Keratinocyte (primary cell): ENCODE measurements around the gene ZNF839.

Experiments
- CTCF ChIP-seq, 3 experiments: IDR thresholded peaks in 1 of 3; conservative IDR thresholded peaks in 1 of 3; optimal IDR thresholded peaks in 1 of 3; 2 replicates in 2 of 3; 3 replicates in 1 of 3; pipeline versions ENCODE3 to v1.5.1; 2011; ENCODE audit warnings: low read length in 3 of 3, mild to moderate bottlenecking in 3 of 3, moderate library complexity in 2 of 3, control low read depth in 1 of 3, inconsistent platforms in 1 of 3; ENCODE audit not compliant: insufficient read depth in 2 of 3; ENCODE audit errors: extremely low read depth in 1 of 3
- EZH2 ChIP-seq: IDR thresholded peaks from one replicate; pipeline ENCODE4 v1.6.1; 2012; ENCODE audit warnings: inconsistent platforms, mild to moderate bottlenecking, low read length, moderate library complexity

GRCh38 chr14:102390064-102390855 lies 70.7 kb downstream of the ZNF839 start:
- TF ChIP-seq CTCF (optimal IDR thresholded peaks at IDR 0.05 in 1 of 3, IDR thresholded peaks at IDR 0.05 in 1 of 3, conservative IDR thresholded peaks at IDR 0.05 in 1 of 3; ENCODE audit: extremely low read depth in 1 of 3, insufficient read depth in 2 of 3, low read length in 3 of 3) (no peak), EZH2 (no peak)
